Measurements from ENCODE around the gene CCDC175.

Gene CCDC175

GRCh38 chr14:59530349-59530748 is 46.3 kb downstream of the CCDC175 start:
- TF ChIP-seq CTCF (IDR thresholded peaks at IDR 0.05; ENCODE audit: low read depth, low read length, missing control alignments) = no peak
- no peak overlapping the region for H3K4me3 ChIP-seq (replicated peaks; ENCODE audit: low read depth, low read length)
- DNase-seq (ENCODE audit: extremely low read depth, low read depth) = no peak

- H3K4me3 ChIP-seq (replicated peaks; ENCODE audit: low read depth, low read length) = no peak overlapping the region
- DNase-seq (ENCODE audit: extremely low read depth, low read depth) = no peak
- TF ChIP-seq CTCF (IDR thresholded peaks at IDR 0.05; ENCODE audit: low read depth, low read length, missing control alignments) = no peak
Observed at GRCh38 chr14:59529189-59529588, 47.4 kb downstream of the CCDC175 start.

- H3K4me3 ChIP-seq (replicated peaks; ENCODE audit: low read depth, low read length) = no peak overlapping the region
- DNase-seq (ENCODE audit: extremely low read depth, low read depth) = no peak
- no peak for TF ChIP-seq CTCF (IDR thresholded peaks at IDR 0.05; ENCODE audit: low read depth, low read length, missing control alignments)
Observed at GRCh38 chr14:59520224-59520623, 56.4 kb downstream of the CCDC175 start.

GRCh38 chr14:59511916-59512575 is 64.6 kb downstream of the CCDC175 start:
- no peak for DNase-seq (ENCODE audit: extremely low read depth, low read depth)
- peak; percentile 63 for TF ChIP-seq CTCF (IDR thresholded peaks at IDR 0.05; ENCODE audit: low read depth, low read length, missing control alignments)
- H3K4me3 ChIP-seq (replicated peaks; ENCODE audit: low read depth, low read length) = no peak overlapping the region

GRCh38 chr14:59510966-59511365 is 65.6 kb downstream of the CCDC175 start:
- no peak overlapping the region for H3K4me3 ChIP-seq (replicated peaks; ENCODE audit: low read depth, low read length)
- no peak for DNase-seq (ENCODE audit: extremely low read depth, low read depth)
- TF ChIP-seq CTCF (IDR thresholded peaks at IDR 0.05; ENCODE audit: low read depth, low read length, missing control alignments) = no peak

GRCh38 chr14:59510001-59510400 is 66.6 kb downstream of the CCDC175 start:
- no peak for TF ChIP-seq CTCF (IDR thresholded peaks at IDR 0.05; ENCODE audit: low read depth, low read length, missing control alignments)
- H3K4me3 ChIP-seq (replicated peaks; ENCODE audit: low read depth, low read length) = no peak overlapping the region
- no peak for DNase-seq (ENCODE audit: extremely low read depth, low read depth)

GRCh38 chr14:59509101-59509500 is 67.5 kb downstream of the CCDC175 start:
- DNase-seq (ENCODE audit: extremely low read depth, low read depth) = no peak
- no peak overlapping the region for H3K4me3 ChIP-seq (replicated peaks; ENCODE audit: low read depth, low read length)
- no peak for TF ChIP-seq CTCF (IDR thresholded peaks at IDR 0.05; ENCODE audit: low read depth, low read length, missing control alignments)
